Activated CD4-positive, alpha-beta T cell treated with anti-CD3 and anti-CD28 coated beads for 24 hours (primary cell): Measurements from ENCODE around the gene LINGO4.
"Not testable (repeated sequence)": the region's sequence is repeated elsewhere in the genome, so short reads cannot be mapped to it uniquely, and the experiment has no call there.

ENCODE experiments used
- DNase-seq, 2 donors: peaks; one replicate each; pipeline ENCODE4 v3.0.0-alpha.2; 2020; ENCODE audit warnings: low read depth in 2 of 2

LINGO4 gene

DNA sequence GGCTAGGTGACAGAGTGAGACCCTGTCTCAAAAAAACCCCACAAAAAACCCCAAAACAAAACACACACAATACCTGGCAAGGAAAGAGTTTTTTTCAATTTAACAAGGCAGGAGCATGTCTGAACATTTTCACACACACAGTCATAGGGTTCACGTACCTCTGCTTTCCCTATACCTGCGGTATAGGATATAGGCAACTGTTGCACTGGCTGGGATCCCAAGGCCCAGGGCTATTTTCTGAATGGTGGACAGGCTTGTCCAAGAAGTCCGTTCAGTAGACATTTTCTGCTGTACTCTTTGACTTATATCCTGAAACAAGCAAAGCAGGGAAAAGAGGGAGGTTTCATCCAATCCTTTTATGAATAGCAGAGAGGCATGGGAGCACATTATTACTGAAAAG lies 22.5 kb downstream of the LINGO4 start:
- no peak for DNase-seq

DNA sequence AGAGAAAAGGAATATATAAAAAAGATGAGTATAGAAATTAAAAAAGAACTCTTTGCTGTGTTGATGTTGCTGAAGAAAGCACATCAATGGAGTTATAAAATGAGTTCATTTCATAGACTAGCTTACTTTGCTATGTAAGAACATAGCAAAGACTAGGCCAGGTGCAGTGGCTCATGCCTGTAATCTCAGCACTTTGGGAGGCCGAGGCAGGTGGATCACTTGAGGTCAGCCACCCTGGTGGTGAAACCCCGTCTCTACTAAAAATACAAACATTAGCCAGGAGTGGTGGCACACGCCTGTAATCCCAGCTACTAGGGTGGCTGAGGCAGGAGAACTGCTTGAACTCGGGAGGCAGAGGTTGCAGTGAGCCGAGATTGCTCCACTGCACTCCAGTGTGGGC lies 23.2 kb downstream of the LINGO4 start:
- DNase-seq: not testable (repeated sequence)

DNA sequence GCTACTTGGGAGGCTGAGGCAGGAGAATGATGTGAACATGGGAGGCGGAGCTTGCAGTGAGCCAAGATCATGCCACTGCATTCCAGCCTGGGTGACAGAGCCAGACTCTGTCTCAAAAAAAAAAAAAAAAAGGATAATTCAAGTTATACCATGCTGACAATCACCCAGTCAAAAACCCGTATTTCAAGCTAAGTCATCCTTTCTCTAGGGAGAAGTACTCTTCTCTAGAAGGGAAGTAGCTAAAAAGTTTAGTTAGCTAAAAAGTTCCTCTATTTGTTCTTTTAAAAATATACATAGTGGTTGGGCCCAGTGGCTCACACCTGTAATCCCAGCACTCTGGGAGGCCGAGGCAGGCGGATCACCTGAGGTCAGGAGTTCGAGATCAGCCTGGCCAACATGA lies 24.5 kb downstream of the LINGO4 start:
- DNase-seq: not testable (repeated sequence)

DNA sequence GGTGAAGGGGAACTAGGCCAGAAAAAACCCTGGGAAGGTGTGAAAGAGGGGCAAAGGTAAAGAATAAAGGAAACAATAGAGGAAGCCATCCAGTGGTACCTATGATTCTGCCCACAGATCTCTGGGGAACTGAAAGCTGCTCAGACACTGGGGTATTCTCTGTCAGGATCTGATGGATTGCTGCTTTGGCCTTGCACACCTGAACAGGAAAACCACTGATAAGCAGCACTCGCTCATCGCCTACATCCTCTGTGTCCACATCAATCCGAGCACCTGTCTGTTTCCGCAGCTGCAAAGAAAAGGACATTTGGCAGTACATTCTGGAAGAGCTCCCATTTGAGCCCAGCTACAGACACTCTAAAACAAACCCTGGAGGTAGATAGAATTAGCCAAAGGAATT lies 25.4 kb downstream of the LINGO4 start:
- no peak for DNase-seq

DNA sequence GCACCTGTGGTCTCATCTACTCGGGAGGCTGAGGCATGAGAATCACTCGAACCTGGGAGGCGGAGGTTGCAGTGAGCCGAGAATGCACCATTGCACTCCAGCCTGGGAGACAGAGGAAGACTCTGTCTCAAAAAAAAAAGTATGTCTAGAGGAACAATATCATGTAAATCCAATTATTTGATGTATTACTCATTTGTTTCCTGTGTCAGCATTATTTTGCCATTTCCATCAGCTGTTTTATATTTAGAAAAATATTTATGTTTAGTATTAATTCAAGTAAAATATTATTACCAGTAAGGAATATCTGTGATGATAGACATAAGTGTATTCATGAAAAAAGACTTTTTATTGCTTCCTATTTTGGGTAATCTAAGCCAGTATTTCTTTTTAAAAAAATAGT lies 27.9 kb downstream of the LINGO4 start:
- no peak for DNase-seq

DNA sequence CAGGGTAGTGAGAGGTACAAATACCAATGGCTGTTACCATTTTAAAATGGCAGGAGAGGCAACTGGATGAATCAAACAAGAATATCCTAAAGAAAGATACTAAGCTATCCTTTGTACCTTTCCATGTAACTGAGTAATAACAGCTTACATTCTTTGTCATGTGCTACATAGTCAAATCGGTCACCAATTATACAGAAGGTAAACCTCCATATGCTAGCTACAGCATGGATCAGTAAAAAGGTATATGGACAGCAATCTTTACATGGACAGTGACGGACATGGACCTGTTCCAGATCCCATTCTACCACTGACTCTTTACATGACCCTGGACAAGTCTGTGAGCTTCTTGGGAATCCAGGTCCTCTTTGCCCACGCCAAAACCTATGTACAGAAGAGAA lies 28.6 kb downstream of the LINGO4 start:
- DNase-seq: no peak

DNA sequence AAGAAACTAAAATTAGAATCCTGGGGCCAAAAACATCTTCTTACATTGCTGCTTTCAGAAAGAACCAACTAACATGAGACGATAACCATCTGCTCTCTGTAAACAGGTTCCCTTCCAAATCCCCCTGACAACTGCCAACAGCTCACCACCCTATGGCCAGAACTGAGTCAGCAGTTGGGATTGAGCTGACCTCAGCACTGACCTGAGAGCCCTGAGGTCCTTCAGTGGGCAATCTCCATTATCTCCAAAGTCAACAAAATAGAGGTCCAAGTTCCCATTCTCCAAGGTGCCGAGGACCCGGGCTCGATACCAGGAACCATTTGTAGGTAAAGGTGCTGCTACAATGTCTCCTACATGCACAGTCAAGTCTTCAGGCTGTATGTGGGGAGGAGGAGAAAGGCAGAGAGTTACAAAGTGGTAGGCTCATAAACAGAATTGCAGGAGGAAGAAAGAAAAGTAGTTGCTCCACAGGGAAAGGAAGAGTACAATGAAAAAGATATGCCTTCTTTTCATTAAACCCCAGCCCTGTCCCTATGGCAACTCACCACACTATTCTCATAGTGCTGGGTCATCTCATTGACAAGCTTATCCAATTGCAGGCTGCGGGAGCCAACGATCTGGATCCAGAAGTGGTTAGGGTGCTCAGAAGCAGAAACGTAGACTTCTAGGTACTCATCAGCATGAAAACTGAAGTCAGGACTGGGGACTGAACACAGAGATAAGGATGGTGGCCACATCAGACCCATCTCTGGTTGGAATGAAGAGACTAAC lies 29.1 kb downstream of the LINGO4 start:
- DNase-seq: no peak

DNA sequence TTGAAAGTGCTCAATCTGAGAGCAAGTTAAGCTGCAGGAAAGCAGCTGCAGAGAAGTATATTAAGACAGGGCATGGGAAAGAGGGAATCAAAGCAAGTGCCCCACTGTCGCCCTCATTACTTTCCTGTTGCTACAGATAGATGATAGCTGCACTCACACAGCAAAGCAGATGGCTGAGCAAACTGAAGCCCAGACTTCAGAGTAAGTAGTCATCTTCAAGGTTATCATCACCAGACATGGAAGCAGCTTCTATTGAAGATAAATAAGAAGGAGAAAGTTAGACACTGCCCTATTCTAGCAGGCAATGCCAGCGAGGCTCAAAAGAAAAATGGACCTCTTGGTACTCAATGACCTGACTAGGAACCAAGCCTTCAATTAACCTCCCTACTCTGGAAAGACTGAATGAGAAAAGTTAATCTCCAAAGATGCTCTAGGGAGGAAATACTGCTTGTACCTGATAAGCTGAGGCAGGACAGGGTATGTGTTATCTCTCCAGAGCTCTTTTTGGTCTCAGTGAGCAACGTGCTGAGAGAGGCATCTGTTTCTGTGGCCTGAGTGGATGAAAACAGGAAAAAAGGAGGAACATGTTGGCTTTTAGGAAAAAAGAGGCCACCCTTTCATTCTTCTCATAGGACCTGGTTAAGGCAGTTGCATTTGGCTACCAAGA lies 30.8 kb downstream of the LINGO4 start:
- no peak for DNase-seq

DNA sequence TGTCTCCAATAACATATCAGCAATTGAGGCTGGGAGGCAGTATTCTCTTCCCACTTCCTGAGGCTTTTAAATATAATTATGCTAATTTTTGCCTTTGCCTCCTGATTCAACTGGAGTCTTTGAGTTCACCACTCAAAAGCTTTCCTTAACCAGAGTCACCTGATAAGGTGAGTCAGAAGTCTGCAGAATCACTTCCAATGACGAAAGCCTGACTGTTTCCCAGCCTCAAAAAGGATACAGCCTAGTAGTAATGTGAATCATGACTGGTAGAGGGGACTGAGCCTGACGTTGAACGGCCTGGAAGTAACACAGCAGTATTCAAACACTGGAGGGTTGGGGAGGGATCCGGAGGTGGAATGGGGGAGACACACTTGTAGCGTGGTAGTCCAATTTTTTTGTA lies 31.5 kb downstream of the LINGO4 start:
- no peak for DNase-seq

DNA sequence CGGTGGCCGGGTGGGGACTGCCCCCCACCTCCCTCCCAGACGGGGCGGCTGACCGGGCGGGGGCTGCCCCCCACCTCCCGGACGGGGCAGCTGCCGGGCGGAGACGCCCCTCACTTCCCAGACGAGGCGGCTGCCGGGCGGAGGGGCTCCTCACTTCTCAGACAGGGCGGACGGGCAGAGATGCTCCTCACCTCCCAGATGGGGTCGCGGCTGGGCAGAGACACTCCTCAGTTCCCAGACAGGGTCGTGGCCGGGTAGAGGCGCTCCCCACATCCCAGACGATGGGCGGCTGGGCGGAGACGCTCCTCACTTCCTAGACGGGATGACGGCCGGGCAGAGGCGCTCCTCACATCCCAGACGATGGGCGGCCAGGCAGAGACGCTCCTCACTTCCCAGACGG lies 35.9 kb downstream of the LINGO4 start:
- DNase-seq: not testable (repeated sequence)

DNA sequence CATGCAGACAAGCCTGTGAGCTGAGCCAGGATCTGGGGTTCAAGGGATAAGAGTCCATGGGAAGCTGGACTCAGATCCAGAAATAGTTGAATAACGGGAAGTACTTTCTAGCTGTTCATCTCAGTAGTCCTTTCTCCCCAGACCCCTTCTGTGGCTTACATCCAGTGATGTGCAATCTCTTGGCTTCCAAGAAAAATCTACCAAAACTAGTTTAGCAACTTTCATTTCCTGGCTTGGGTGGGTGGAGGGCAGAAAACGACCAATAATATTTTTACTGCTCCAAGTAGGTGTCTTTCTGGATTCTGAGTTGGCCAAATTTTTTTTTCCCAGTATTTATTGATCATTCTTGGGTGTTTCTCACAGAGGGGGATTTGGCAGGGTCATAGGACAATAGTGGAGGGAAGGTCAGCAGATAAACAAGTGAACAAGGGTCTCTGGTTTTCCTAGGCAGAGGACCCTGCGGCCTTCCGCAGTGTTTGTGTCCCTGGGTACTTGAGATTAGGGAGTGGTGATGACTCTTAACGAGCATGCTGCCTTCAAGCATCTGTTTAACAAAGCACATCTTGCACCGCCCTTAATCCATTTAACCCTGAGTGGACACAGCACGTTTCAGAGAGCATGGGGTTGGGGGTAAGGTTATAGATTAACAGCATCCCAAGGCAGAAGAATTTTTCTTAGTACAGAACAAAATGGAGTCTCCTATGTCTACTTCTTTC lies 36.7 kb downstream of the LINGO4 start:
- not testable (repeated sequence) for DNase-seq

DNA sequence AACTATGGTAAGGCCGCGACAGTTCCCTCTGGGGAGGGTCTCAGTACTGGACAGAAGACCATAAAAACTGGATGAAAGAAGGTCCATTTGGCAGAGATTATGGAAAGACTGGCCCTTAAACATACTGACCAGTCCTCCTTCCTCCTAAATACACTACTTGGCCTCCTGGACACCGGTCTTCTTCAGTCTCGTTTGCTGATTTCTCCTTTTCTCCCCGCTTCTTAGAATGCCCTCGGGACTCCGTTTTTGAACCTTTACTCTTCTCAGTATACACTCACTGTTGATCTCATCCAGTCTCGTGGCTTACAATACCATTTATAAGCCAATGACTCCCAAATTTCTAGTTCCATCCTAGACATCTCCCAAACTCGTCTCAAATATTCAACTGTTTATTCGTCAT lies 41.2 kb downstream of the LINGO4 start:
- no peak for DNase-seq

DNA sequence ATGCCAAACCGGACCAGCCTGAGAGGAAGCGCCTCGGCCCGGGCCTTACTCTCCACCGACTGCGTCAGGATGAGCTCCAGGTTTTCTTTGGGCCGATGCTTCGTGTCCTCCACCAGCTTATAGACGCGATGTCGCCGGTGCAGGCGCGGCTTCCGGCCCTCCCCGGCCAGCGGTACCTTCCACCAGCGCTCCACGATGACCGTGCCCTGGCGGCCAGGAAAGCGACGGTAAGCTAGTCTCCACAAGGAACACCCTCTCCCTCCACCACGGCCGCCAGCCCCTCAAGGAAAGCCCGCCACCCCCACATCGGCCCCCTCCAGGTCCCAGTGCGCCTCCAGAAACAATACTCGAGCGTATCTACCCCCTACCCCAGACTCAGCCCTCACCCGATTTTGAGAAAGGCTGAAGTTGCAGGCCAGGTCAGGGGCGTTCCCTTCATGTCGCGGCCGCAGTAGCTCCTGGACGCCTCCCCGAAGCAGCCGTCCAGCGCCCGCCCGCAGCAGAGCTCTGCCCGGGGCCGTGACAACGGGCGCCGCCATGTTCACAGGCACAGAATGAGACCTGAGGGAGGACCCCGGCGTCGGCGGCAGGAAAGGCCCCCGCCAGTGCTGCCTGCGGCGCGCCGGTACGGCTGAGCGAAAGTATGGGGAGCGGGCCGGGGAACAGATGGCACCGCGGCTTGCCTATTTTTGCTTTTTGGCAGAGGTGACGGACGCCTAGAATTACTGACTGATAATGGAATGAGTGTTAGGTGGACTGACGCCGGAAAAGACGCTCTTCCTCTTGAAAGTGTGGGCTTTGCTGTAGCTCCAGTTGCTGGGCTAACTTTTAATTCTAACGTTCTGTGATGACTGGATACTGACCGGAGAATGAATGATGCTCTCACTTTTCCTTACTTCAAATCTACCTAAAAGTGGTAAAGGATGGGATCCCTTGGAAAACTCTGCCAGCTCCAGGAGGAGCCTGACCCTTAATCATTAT lies 42.0 kb downstream of the LINGO4 start, which contains the start of gene MRPL9:
TSS of gene MRPL9 (minus strand) at position 556 of the 981 bp plus-strand sequence. CDS start at position 539, 17 bp downstream.
- peak; percentile 76 to 79 for DNase-seq

DNA sequence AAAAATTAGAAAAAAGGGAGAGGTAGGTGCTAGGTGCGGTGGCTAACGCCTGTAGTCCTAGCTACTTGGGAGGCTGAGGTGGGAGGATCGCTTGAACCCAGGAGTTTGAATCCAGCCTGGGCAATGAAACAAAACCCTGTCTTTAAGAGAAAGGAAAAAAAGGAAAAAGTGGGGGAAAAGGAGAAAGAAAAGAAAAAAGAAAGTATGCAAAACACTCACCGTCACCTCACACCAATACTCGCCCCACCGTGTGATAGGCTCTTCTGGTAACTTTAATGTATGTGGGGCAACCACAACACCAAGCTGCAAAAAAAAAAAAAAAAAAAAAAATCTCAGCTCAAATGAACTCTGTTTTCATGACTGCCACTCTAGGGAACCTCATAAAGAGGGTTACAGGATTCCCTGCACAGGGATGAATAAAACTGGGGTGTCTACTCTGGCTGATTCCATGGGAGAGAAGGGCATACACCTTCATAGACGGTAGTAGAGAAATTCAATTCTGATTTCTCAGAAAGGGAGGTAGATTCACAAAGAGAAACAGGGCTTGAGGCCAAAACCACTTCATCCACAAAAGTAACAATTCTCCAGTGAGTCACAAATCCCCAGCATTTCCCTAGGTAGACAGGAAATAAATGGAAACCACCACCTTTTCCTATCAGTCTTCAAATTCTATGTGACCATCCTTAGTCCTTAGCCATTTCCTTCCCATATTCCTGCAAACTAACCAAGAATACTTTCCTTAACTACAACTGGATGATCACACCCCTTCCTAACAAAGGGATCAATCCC lies 44.4 kb downstream of the LINGO4 start:
- DNase-seq: no peak

DNA sequence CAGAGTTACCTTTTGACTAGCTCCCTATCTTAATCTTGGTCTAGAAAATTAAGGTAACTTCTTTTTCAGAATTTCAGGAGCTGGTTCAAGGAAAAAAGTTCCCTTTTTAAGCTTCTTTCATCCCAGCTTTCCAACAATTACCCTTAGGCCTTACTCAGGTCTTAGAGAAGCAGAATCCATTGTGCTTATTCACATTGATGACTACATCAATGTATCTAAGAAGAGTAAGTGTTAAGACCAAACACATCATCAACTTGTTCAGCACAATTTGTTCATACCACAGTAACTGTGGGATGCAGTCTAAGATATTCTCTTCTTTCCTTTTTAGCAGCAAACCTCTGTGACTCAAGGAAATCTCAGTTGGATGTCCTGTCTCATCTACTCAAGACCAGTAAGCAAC lies 46.0 kb downstream of the LINGO4 start:
- no peak for DNase-seq

DNA sequence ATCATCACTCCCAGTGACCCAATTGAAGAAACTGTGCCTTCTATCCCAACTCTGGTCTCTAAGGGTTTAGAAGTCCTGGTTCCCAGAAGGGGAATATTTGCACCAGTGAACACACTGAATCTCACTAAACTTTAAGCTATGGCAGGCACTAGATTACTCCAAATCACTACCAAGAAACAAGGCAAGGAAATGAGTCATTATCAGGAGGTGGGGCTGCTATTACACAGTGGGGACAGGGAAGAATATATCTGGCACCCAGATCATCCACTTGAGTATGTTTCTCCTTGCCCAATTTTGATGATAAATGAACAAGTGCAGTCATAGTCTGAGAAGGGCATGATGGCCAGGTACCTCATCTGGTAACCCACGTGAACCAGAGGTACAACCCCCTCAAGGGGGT lies 48.9 kb downstream of the LINGO4 start:
- no peak for DNase-seq
